Cardiac muscle cell (in vitro differentiated cells and primary cell): Measurements from ENCODE around the gene TSHZ1. TPM values are rescaled to one million over a fixed set of nuclear protein-coding genes. Genes with fewer than 3 reads are reported as not detected.

ENCODE experiments used
- DNase-seq, 2 donors: peaks; one replicate each; pipeline versions ENCODE4 v3.0.0 to v3.0.0-alpha.2; 2010 to 2017; ENCODE audit warnings: low read depth in 1 of 2, low spot score in 1 of 2
- H3K27ac ChIP-seq: fragments of 200-600 bp; sonication (generic); 2 replicates; pipeline ENCODE4 v1.5.1; 2016
- H3K27me3 ChIP-seq: fragments of 200-600 bp; sonication (generic); 2 replicates; pipeline ENCODE4 v1.6.0; 2016; ENCODE audit warnings: control low read depth
- H3K36me3 ChIP-seq: fragments of 200-600 bp; sonication (generic); 2 replicates; pipeline ENCODE4 v1.5.1; 2016; ENCODE audit warnings: control low read depth
- H3K4me1 ChIP-seq: fragments of 200-600 bp; sonication (generic); 2 replicates; pipeline ENCODE4 v1.8.1; 2017; ENCODE audit warnings: low read depth, mild to moderate bottlenecking, mixed run types
- H3K4me3 ChIP-seq: fragments of 200-600 bp; sonication (generic); 2 replicates; pipeline ENCODE4 v1.5.1; 2016; ENCODE audit warnings: mild to moderate bottlenecking
- H3K9me3 ChIP-seq: fragments of 200-600 bp; sonication (generic); 2 replicates; pipeline ENCODE4 v1.5.1; 2017; ENCODE audit warnings: low read depth, mild to moderate bottlenecking, control low read depth
- CTCF ChIP-seq: IDR thresholded peaks from 2 replicates; pipeline ENCODE4 v1.5.1; 2012; ENCODE audit warnings: low read depth, mild to moderate bottlenecking, low read length
- polyA plus RNA-seq: library from polyadenylated mRNA; unstranded; fragments of >200 nt; fragmentation: Nextera tagmentation; extraction: Ambion mirVana; gene quantifications from 2 replicates; pipeline ENCODE4 v1.2.1, GENCODE V29; 2016
- total RNA-seq: library from RNA; depleted of rRNA; stranded (reverse); fragments of >200 nt; gene quantifications from 2 replicates; pipeline ENCODE4 v1.2.3, GENCODE V29; 2016

TSHZ1 gene
- total and polyA plus RNA-seq, 2 experiments from 2014 or later, result 6.5 to 13.5 TPM

DNA sequence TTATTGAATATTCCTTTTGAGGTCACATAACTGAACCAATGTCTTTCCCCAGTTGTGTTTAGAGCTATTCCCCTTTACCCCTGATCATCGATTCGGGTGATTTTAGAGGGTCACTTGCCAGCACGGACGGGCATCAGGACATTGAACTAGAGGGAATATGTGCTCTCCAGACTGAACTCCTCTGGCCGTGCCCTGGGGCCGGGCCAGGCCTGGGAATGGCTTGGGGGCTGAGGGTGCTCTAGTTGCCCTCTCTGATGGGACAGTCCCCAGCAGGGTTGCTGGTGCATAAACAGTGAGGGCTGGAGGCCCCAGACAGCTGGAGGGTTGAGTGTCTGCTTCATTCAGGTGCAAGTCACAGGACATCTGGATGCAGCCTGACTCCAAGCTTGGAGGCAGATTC is 126.2 kb downstream of the TSHZ1 start:
- no peak for TF ChIP-seq CTCF
- no peaks in the 10 kb centered on the region for H3K4me1 ChIP-seq
- H3K4me3 ChIP-seq, result no peak overlapping the region

DNA sequence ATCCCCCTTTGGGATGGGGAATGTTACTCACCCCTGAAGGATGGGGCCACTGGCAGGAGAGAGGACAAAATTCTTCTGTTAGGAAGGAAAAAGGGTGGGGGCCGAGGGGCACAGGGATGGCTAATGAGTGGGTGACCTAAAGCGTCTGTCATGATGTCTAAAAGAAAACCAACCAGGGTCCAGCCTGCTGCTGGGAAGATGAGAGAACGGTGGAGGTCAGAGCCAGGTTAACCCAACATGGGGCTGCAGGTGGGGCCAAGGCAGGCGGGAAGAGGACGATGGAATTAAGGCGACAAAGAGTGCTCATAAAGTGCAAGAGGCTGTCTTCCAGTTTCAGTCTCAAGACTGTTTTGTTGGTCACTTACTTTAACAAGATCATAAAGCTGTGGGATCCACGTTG is 126.8 kb downstream of the TSHZ1 start:
- H3K36me3 ChIP-seq, result no peaks in the 10 kb centered on the region

More for the DNA sequence above, 126.2 kb downstream of the TSHZ1 start:
- Histone ChIP-seq H3K27me3 (no peaks in the 10 kb centered on the region), H3K36me3 (no peaks in the 10 kb centered on the region), H3K9me3 (no peaks in the 10 kb centered on the region), H3K27ac (no peak overlapping the region)
- no peak for DNase-seq

DNA sequence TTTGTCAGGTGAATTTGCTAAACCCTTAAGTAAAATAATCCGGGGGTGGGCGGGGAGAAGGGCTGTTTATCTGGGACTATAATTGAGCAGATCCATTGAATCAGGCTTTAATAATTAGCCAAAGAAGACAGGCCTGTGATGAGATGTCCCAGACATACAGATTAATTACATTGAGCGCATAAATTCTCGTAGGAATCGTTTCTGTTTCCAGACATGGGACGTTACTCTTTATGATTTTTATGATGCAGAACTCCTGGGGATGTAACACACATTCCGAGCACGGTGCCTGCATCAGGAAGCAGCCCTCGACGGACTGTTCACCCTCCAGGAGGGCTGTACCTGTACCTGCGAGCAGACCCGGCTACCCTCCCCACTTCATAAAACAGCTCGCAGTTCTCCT is 128.0 kb downstream of the TSHZ1 start:
- Histone ChIP-seq H3K27me3 (no peaks in the 10 kb centered on the region), H3K27ac (no peak overlapping the region), H3K4me3 (no peak overlapping the region), H3K4me1 (no peaks in the 10 kb centered on the region), H3K36me3 (no peaks in the 10 kb centered on the region), H3K9me3 (no peaks in the 10 kb centered on the region)
- TF ChIP-seq CTCF, result no peak
- no peak for DNase-seq

More for the DNA sequence above, 126.8 kb downstream of the TSHZ1 start:
- no peak for TF ChIP-seq CTCF
- Histone ChIP-seq H3K27ac (no peak overlapping the region), H3K4me1 (no peaks in the 10 kb centered on the region), H3K9me3 (no peaks in the 10 kb centered on the region), H3K27me3 (no peaks in the 10 kb centered on the region), H3K4me3 (no peak overlapping the region)
- DNase-seq, result no peak

Other genes starting within 250 kb of the TSHZ1 start
- 11.0 and 21.1 TPM in 2 replicates for gene PTGR3, start 1.7 kb upstream of the TSHZ1 start, total RNA-seq
- 17.4 and 18.5 TPM in 2 replicates for gene PTGR3, start 1.7 kb upstream of the TSHZ1 start, polyA plus RNA-seq
- not detected in 2 replicates for gene SMIM21, start 216.9 kb downstream of the TSHZ1 start, total RNA-seq
- gene SMIM21, start 216.9 kb downstream of the TSHZ1 start, polyA plus RNA-seq, result not detected in 2 replicates